ENCODE results near the gene SLC15A3. TPM values are rescaled to one million over a fixed set of nuclear protein-coding genes. Genes with fewer than 3 reads are reported as not detected.

The SLC15A3 gene
- total RNA-seq, 1 donor from 2014 or later, result 10.4 TPM

DNA sequence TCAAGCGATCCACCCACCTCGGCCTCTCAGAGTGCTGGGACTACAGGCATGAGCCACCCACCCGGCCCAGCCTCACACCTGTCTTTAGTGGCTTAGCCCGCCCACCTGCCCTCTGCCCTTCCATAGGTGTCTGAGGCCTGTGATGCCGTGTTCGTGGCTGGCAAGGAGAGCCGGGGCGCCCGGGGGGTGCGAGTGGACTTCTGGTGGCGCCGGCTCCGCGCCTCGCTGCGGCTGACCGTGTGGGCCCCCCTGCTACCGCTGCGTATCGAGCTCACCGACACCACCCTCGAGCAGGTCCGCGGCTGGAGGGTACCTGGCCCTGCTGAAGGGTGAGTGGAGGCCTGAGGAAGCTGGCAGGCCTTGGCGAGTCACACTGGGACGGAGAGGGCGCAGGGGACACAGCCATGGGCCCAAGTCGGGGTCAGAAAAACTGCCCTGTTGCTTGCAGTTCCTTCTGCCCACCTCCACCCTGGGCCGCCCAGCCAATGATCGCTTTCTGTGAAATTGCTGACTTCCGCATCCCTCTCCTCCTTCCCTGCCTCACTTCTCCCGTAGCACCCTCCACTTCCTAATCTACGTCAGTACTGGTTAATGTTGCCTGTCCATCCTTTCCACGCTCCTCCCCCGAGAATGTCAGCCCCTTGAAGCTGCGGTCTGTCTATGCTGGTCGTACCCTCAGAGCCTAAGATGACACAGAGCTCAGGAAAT, 18.4 kb downstream of the SLC15A3 start:
- Mint-ChIP-seq H3K27ac (ENCODE audit: unreplicated experiment) (no peak overlapping the region), H3K27me3 (ENCODE audit: low read depth) (no peaks in the 10 kb centered on the region), H3K4me3 (no peak overlapping the region), H3K4me1 (peaks cover 6% of the 10 kb centered on the region), H3K36me3 (ENCODE audit: low read depth) (peaks cover 5% of the 10 kb centered on the region), H3K9me3 (no peaks in the 10 kb centered on the region)
- TF ChIP-seq, protein P1, sequence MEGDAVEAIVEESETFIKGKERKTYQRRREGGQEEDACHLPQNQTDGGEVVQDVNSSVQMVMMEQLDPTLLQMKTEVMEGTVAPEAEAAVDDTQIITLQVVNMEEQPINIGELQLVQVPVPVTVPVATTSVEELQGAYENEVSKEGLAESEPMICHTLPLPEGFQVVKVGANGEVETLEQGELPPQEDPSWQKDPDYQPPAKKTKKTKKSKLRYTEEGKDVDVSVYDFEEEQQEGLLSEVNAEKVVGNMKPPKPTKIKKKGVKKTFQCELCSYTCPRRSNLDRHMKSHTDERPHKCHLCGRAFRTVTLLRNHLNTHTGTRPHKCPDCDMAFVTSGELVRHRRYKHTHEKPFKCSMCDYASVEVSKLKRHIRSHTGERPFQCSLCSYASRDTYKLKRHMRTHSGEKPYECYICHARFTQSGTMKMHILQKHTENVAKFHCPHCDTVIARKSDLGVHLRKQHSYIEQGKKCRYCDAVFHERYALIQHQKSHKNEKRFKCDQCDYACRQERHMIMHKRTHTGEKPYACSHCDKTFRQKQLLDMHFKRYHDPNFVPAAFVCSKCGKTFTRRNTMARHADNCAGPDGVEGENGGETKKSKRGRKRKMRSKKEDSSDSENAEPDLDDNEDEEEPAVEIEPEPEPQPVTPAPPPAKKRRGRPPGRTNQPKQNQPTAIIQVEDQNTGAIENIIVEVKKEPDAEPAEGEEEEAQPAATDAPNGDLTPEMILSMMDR (conservative IDR thresholded peaks at IDR 0.05), result no peak
- no peak for DNase-seq (ENCODE audit: low read depth, low spot score)

DNA sequence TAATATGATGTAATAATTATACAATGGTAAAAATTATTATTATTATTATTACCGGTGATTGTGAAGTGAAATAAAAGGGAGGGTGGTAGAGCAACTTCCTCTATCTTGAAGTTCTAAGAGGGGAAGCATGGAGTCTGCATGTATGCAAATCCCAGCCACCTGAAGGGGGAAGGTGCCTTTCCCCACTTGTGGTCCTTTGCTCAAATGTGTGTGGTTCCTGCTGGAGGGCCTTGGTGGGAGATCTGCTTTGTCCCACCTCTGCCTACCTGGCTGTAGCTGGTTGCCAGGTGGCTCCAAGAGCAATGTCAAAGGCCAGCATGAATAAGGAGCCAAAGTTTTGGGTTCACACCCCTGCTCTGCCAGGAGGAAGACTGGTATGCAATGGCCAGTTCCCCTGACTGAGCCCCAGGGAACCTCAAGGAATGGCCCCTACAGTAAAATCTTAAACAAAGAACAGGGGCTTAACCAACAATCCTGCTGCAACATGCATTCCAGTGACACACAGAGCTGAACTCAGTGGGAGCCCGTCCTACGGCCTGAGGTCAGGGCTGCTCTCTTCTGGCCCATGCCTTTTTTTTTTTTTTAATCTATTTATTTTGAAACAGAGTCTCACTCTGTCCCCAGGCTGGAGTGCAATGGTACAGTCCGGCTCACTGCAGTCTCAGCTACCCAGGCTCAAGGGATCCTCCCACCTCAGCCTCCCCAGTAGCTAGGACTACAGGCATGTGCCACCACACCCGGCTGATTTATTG, 19.2 kb downstream of the SLC15A3 start:
- TF ChIP-seq, protein P1 (conservative IDR thresholded peaks at IDR 0.05), result no peak
- Mint-ChIP-seq H3K27me3 (ENCODE audit: low read depth) (no peaks in the 10 kb centered on the region), H3K9me3 (no peaks in the 10 kb centered on the region), H3K4me3 (no peak overlapping the region), H3K36me3 (ENCODE audit: low read depth) (peaks cover 5% of the 10 kb centered on the region), H3K4me1 (no peaks in the 10 kb centered on the region), H3K27ac (ENCODE audit: unreplicated experiment) (no peak overlapping the region)
- no peak for DNase-seq (ENCODE audit: low read depth, low spot score)

DNA sequence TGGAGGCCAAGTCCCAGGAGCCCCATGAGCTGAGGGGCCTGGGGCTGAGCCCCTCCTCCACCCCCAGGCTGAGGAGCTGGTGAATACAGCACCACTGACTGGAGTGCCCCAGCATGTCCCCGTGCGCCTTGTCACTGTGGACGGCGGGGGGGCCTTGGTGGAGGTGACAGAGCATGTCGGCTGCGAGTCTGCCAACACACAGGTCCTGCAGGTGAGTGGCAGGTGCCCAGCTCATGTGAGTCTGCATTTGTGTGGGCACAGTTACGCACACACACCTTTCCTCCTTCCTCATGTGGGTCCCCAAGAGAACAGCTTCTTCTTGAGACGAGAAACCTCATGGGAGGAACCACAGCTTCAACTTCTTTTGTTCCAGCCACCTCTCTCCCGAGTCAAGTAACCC, 20.1 kb downstream of the SLC15A3 start:
- H3K4me1 Mint-ChIP-seq, result no peaks in the 10 kb centered on the region
- no peak for DNase-seq (ENCODE audit: low read depth, low spot score)
- TF ChIP-seq, protein P1 (conservative IDR thresholded peaks at IDR 0.05), result no peak
- peaks cover 5% of the 10 kb centered on the region for H3K36me3 Mint-ChIP-seq (ENCODE audit: low read depth)
- H3K27ac Mint-ChIP-seq (ENCODE audit: unreplicated experiment), result no peak overlapping the region
- no peaks in the 10 kb centered on the region for H3K9me3 Mint-ChIP-seq
- no peak overlapping the region for H3K4me3 Mint-ChIP-seq
- no peaks in the 10 kb centered on the region for H3K27me3 Mint-ChIP-seq (ENCODE audit: low read depth)

DNA sequence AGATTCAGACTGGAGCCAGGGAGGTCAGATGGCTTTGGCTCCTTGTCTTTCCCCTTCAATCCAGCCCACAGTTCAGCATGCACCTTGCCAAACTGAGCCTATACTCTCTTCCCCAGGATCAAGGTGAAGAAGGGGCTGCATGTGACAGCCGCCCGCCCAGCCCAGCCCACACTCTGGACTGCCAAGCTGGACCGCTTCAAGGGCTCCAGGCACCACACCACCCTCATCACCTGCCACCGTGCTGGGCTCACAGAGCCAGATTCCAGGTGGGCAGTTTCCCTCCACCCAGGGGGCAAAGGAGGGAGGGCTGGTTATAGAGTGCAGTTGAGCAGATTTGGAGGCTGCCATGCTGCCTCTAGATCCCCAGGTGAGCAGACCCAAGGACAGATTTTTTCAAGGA, 21.6 kb downstream of the SLC15A3 start:
- Mint-ChIP-seq H3K27ac (ENCODE audit: unreplicated experiment) (no peak overlapping the region), H3K9me3 (no peaks in the 10 kb centered on the region), H3K36me3 (ENCODE audit: low read depth) (peaks cover 5% of the 10 kb centered on the region), H3K4me1 (peaks cover 15% of the 10 kb centered on the region), H3K27me3 (ENCODE audit: low read depth) (no peaks in the 10 kb centered on the region), H3K4me3 (no peak overlapping the region)
- DNase-seq (ENCODE audit: low read depth, low spot score), result no peak
- TF ChIP-seq, protein P1 (conservative IDR thresholded peaks at IDR 0.05), result no peak

DNA sequence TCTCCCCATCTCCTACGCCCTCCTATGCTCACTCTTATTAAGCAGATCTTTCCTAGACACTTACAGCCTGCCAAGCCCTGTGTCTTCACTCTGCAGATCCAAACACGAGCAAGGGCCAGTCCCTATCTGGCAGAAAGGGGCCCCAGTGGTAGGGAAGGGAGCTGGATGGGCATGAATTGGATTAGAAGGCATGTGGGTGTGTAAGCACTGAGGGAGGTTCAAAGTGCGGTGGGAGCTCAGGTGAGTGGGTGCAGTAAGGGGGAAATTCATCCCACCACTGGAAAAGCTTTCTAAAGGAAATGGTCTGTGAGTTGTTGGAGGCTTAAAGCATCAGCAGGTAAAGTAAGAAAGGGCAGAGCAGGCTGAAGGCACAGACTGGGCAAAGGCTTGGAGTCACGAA, 22.2 kb downstream of the SLC15A3 start:
- Mint-ChIP-seq H3K4me3 (no peak overlapping the region), H3K27me3 (ENCODE audit: low read depth) (no peaks in the 10 kb centered on the region), H3K9me3 (no peaks in the 10 kb centered on the region), H3K27ac (ENCODE audit: unreplicated experiment) (peak overlapping the region; percentile 86), H3K4me1 (peaks cover 19% of the 10 kb centered on the region), H3K36me3 (ENCODE audit: low read depth) (peaks cover 5% of the 10 kb centered on the region)
- TF ChIP-seq, protein P1 (conservative IDR thresholded peaks at IDR 0.05), result no peak
- no peak for DNase-seq (ENCODE audit: low read depth, low spot score)

Data from neural crest cell (in vitro differentiated cells).